ENCODE measurements around the gene RWDD1.

GRCh38 chr6:116533233-116533957, 37.9 kb upstream of the RWDD1 start:
- TF ChIP-seq SP1 (IDR thresholded peaks at IDR 0.05) (no peak), LEF1 (IDR thresholded peaks at IDR 0.05; ENCODE audit: borderline replicate concordance) (no peak), BHLHE40 (IDR thresholded peaks at IDR 0.05; ENCODE audit: borderline replicate concordance) (no peak), TARDBP (IDR thresholded peaks at IDR 0.05) (no peak), ARNT (IDR thresholded peaks at IDR 0.05) (no peak), L3MBTL2 (conservative IDR thresholded peaks at IDR 0.05) (peak; percentile 65), ZNF384 (IDR thresholded peaks at IDR 0.05) (no peak), SUZ12 (IDR thresholded peaks at IDR 0.05) (no peak), FOXA1 (IDR thresholded peaks at IDR 0.05) (no peak)
- TF ChIP-seq, protein P1, sequence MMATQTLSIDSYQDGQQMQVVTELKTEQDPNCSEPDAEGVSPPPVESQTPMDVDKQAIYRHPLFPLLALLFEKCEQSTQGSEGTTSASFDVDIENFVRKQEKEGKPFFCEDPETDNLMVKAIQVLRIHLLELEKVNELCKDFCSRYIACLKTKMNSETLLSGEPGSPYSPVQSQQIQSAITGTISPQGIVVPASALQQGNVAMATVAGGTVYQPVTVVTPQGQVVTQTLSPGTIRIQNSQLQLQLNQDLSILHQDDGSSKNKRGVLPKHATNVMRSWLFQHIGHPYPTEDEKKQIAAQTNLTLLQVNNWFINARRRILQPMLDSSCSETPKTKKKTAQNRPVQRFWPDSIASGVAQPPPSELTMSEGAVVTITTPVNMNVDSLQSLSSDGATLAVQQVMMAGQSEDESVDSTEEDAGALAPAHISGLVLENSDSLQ (IDR thresholded peaks at IDR 0.05) = no peak; the same call in 1 of the 2 replicates

Data from HEK293T (cell line).